HG02763 (cell line): ENCODE results near the gene GFRAL.

ENCODE experiments used
- ATAC-seq: cut with Tn5 transposase; IDR thresholded peaks from one replicate; pipeline ENCODE4 v1.9.1; 2021; ENCODE audit warnings: mild to moderate bottlenecking, moderate library complexity; ENCODE audit not compliant: unreplicated experiment

GFRAL gene

GRCh38 chr6:55433446-55434130 is 106.3 kb downstream of the GFRAL start:
- no peak for ATAC-seq

- ATAC-seq, result no peak
Observed at GRCh38 chr6:55437141-55437540, 109.9 kb downstream of the GFRAL start.

- ATAC-seq, result no peak
Observed at GRCh38 chr6:55438203-55438602, 110.9 kb downstream of the GFRAL start.

- ATAC-seq, result no peak
Observed at GRCh38 chr6:55443238-55444134, 116.2 kb downstream of the GFRAL start.

- ATAC-seq, result no peak
Observed at GRCh38 chr6:55445648-55446204, 118.5 kb downstream of the GFRAL start.

- ATAC-seq, result no peak
Observed at GRCh38 chr6:55447891-55448290, 120.6 kb downstream of the GFRAL start.

GRCh38 chr6:55448451-55448850 is 121.2 kb downstream of the GFRAL start:
- no peak for ATAC-seq

GRCh38 chr6:55449225-55449624 is 122.0 kb downstream of the GFRAL start:
- ATAC-seq, result no peak

GRCh38 chr6:55450005-55450404 is 122.7 kb downstream of the GFRAL start:
- ATAC-seq, result no peak
